ENCODE measurements around the gene CWC15. TPM values are rescaled to one million over a fixed set of nuclear protein-coding genes. Genes with fewer than 3 reads are reported as not detected.

The CWC15 gene
- polyA plus RNA-seq, 1 donor from 2014 or later, result 151 TPM

DNA sequence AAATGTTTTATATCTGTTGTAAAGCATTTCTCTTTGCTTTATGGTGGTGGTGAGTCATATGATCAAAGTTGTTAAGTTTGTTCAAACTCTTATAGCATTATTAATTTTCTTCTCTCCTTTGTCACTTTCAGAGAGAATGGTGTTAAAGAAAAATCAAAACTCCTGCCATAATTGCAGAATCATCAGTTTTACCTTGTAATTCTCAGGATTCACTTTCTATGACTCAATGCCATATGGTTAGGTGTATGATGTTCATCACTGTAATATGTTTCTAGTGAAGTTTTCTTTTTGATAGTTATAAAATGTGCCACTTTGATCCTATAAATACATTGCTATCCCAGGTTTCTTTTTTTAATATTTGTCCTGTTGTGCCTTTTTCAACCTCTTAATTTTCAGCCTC lies 38.0 kb upstream of the CWC15 start:
- Histone ChIP-seq H3F3A (ENCODE audit: insufficient read depth, low read length, poor library complexity, severe bottlenecking) (no peaks in the 10 kb centered on the region), H3K79me2 (replicated peaks; ENCODE audit: insufficient read depth, low read length) (no peaks in the 10 kb centered on the region), H4K20me1 (ENCODE audit: insufficient read depth) (no peaks in the 10 kb centered on the region), H3K36me3 (ENCODE audit: insufficient read depth, low read length) (no peaks in the 10 kb centered on the region), H3K9me2 (ENCODE audit: insufficient read depth, low read length) (no peaks in the 10 kb centered on the region), H3K9me3 (ENCODE audit: low read length) (no peaks in the 10 kb centered on the region), H3K4me3 (ENCODE audit: low read length) (no peak overlapping the region), H3K27me3 (ENCODE audit: insufficient read depth, low read depth, low read length) (no peaks in the 10 kb centered on the region), H3K4me2 (ENCODE audit: low read length) (no peak overlapping the region), H3K27ac (ENCODE audit: low read length) (no peak overlapping the region), H3K9ac (ENCODE audit: low read length) (no peak overlapping the region), H2AFZ (ENCODE audit: low read depth, low read length) (no peak overlapping the region)
- TF ChIP-seq, protein P1, sequence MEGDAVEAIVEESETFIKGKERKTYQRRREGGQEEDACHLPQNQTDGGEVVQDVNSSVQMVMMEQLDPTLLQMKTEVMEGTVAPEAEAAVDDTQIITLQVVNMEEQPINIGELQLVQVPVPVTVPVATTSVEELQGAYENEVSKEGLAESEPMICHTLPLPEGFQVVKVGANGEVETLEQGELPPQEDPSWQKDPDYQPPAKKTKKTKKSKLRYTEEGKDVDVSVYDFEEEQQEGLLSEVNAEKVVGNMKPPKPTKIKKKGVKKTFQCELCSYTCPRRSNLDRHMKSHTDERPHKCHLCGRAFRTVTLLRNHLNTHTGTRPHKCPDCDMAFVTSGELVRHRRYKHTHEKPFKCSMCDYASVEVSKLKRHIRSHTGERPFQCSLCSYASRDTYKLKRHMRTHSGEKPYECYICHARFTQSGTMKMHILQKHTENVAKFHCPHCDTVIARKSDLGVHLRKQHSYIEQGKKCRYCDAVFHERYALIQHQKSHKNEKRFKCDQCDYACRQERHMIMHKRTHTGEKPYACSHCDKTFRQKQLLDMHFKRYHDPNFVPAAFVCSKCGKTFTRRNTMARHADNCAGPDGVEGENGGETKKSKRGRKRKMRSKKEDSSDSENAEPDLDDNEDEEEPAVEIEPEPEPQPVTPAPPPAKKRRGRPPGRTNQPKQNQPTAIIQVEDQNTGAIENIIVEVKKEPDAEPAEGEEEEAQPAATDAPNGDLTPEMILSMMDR (IDR thresholded peaks at IDR 0.05; ENCODE audit: poor library complexity, severe bottlenecking), result no peak
- TF ChIP-seq RAD21 (conservative IDR thresholded peaks at IDR 0.05) (no peak), MXI1 (conservative IDR thresholded peaks at IDR 0.05; ENCODE audit: poor library complexity, severe bottlenecking) (no peak), EZH2 (IDR thresholded peaks at IDR 0.05; ENCODE audit: borderline replicate concordance, insufficient read depth, low read length, poor library complexity, severe bottlenecking) (no peak), POLR2AphosphoS5 (IDR thresholded peaks at IDR 0.05) (no peak), SMC3 (conservative IDR thresholded peaks at IDR 0.05; ENCODE audit: poor library complexity) (no peak), EP300 (conservative IDR thresholded peaks at IDR 0.05; ENCODE audit: poor library complexity, severe bottlenecking) (no peak), TAF1 (IDR thresholded peaks at IDR 0.05; ENCODE audit: low read depth) (no peak)
- TF ChIP-seq, protein P2, sequence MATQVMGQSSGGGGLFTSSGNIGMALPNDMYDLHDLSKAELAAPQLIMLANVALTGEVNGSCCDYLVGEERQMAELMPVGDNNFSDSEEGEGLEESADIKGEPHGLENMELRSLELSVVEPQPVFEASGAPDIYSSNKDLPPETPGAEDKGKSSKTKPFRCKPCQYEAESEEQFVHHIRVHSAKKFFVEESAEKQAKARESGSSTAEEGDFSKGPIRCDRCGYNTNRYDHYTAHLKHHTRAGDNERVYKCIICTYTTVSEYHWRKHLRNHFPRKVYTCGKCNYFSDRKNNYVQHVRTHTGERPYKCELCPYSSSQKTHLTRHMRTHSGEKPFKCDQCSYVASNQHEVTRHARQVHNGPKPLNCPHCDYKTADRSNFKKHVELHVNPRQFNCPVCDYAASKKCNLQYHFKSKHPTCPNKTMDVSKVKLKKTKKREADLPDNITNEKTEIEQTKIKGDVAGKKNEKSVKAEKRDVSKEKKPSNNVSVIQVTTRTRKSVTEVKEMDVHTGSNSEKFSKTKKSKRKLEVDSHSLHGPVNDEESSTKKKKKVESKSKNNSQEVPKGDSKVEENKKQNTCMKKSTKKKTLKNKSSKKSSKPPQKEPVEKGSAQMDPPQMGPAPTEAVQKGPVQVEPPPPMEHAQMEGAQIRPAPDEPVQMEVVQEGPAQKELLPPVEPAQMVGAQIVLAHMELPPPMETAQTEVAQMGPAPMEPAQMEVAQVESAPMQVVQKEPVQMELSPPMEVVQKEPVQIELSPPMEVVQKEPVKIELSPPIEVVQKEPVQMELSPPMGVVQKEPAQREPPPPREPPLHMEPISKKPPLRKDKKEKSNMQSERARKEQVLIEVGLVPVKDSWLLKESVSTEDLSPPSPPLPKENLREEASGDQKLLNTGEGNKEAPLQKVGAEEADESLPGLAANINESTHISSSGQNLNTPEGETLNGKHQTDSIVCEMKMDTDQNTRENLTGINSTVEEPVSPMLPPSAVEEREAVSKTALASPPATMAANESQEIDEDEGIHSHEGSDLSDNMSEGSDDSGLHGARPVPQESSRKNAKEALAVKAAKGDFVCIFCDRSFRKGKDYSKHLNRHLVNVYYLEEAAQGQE (IDR thresholded peaks at IDR 0.05; ENCODE audit: borderline replicate concordance), result no peak

DNA sequence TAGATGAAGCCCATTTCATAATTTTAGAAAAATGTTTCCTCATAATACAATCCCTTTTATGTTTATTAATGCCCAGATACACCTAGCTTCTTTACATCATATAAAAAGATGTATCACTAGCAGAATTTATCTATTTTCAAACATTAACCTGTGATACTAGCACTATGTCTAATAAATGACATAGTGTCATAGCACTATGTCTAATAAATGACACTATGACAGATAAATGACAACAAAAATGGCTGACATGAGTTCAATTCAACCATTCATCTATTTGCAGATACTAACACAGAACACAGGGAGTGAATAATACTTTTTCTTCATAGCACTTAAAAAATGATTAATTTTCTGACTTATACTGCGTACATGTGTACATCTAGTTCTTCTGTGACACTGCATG lies 32.3 kb upstream of the CWC15 start:
- Histone ChIP-seq H3K4me2 (ENCODE audit: low read length) (no peak overlapping the region), H3K9ac (ENCODE audit: low read length) (no peak overlapping the region), H3F3A (ENCODE audit: insufficient read depth, low read length, poor library complexity, severe bottlenecking) (peaks cover 2% of the 10 kb centered on the region), H4K20me1 (ENCODE audit: insufficient read depth) (no peaks in the 10 kb centered on the region), H3K9me3 (ENCODE audit: low read length) (no peaks in the 10 kb centered on the region), H3K4me3 (ENCODE audit: low read length) (no peak overlapping the region), H3K9me2 (ENCODE audit: insufficient read depth, low read length) (no peaks in the 10 kb centered on the region), H3K27me3 (ENCODE audit: insufficient read depth, low read depth, low read length) (no peaks in the 10 kb centered on the region), H2AFZ (ENCODE audit: low read depth, low read length) (no peak overlapping the region), H3K27ac (ENCODE audit: low read length) (no peak overlapping the region), H3K36me3 (ENCODE audit: insufficient read depth, low read length) (no peaks in the 10 kb centered on the region), H3K79me2 (replicated peaks; ENCODE audit: insufficient read depth, low read length) (no peaks in the 10 kb centered on the region)
- TF ChIP-seq, protein P1 (IDR thresholded peaks at IDR 0.05; ENCODE audit: poor library complexity, severe bottlenecking), result no peak
- TF ChIP-seq POLR2AphosphoS5 (IDR thresholded peaks at IDR 0.05) (peak; percentile 61), EP300 (conservative IDR thresholded peaks at IDR 0.05; ENCODE audit: poor library complexity, severe bottlenecking) (peak; percentile 95), RAD21 (conservative IDR thresholded peaks at IDR 0.05) (no peak), SMC3 (conservative IDR thresholded peaks at IDR 0.05; ENCODE audit: poor library complexity) (no peak), EZH2 (IDR thresholded peaks at IDR 0.05; ENCODE audit: borderline replicate concordance, insufficient read depth, low read length, poor library complexity, severe bottlenecking) (no peak), TAF1 (IDR thresholded peaks at IDR 0.05; ENCODE audit: low read depth) (no peak), MXI1 (conservative IDR thresholded peaks at IDR 0.05; ENCODE audit: poor library complexity, severe bottlenecking) (no peak)
- TF ChIP-seq, protein P2 (IDR thresholded peaks at IDR 0.05; ENCODE audit: borderline replicate concordance), result no peak

Measured in neural cell (in vitro differentiated cells).